ENCODE measurements around the gene CYP4F3.

GRCh38 chr19:15628236-15629002 lies 12.3 kb upstream of the CYP4F3 start:
- TF ChIP-seq BHLHE40 (IDR thresholded peaks at IDR 0.05; ENCODE audit: borderline replicate concordance) (no peak), FOXA1 (IDR thresholded peaks at IDR 0.05) (no peak)

Measured in HEK293T (cell line).